HCT116 (cell line): ENCODE results near the gene LRSAM1. TPM values are rescaled to one million over a fixed set of nuclear protein-coding genes. Genes with fewer than 3 reads are reported as not detected.

Source experiments
- ATAC-seq: fragments of 200-7000 bp; cut with Tn5 transposase; 2 replicates; pipeline ENCODE4 v1.9.1; 2020; ENCODE audit warnings: mild to moderate bottlenecking, moderate library complexity
- BruUV-seq: library from RNA; stranded (reverse); fragments of 400-500 nt; replicated peaks from 2 replicates; lab custom pipeline; 2021; lab: Mats Ljungman, UMichigan
- CTCF ChIA-PET: fragments of 300-600 bp; sonication (Branson Sonifier 250); formaldehyde crosslinking; loops from one replicate; lab custom pipeline; 2021; ENCODE audit warnings: antibody characterized with exemption; lab: Charles Lee
- POLR2A ChIA-PET: fragments of 300-600, 350-600 bp; sonication (Branson Sonifier 250); formaldehyde crosslinking; loops from one replicate; lab custom pipeline; 2021; ENCODE audit warnings: antibody characterized with exemption; lab: Charles Lee
- RAD21 ChIA-PET, 2 experiments: fragments of 300-600 bp; sonication (Branson Sonifier 250); formaldehyde crosslinking; loops; one replicate each; lab custom pipeline; 2023; ENCODE audit warnings: low total read pairs in 2 of 2; ENCODE audit not compliant: uncharacterized antibody in 2 of 2, unreplicated experiment in 2 of 2, low non-redundant PET in 1 of 2; lab: Charles Lee
- DNase-seq: peaks from one replicate; pipeline ENCODE4 v3.0.0-alpha.2; 2010; ENCODE audit warnings: low read depth, low spot score
- H2AFZ ChIP-seq: fragments of 200-600 bp; shearing (Covaris generic), sonication (generic); 2 replicates; pipeline ENCODE4 v1.6.1; 2017; ENCODE audit warnings: low read depth, mixed run types, mixed read lengths, antibody characterized with exemption, low read length; ENCODE audit not compliant: poor library complexity, severe bottlenecking
- H3K27ac ChIP-seq: 2 replicates; pipeline ENCODE4 v1.5.1; 2012; ENCODE audit warnings: low read depth, low read length
- H3K27me3 ChIP-seq: fragments of 200-600 bp; sonication (generic); 2 replicates; pipeline ENCODE4 v1.6.1; 2016; ENCODE audit warnings: mixed run types, low read length, mixed read lengths; ENCODE audit not compliant: insufficient read depth
- H3K36me3 ChIP-seq, 2 experiments: fragments of 200-500 bp in 1 of 2; fragments of 200-600 bp in 1 of 2; sonication (Bioruptor generic) in 1 of 2; sonication (generic) in 1 of 2; 2 replicates each; pipeline versions ENCODE4 v1.5.1 to v1.6.1; 2014 to 2016; ENCODE audit warnings: low read length in 2 of 2, inconsistent platforms in 1 of 2, mixed read lengths in 1 of 2, mixed run types in 1 of 2; ENCODE audit not compliant: insufficient read depth in 2 of 2, control insufficient read depth in 1 of 2
- H3K4me1 ChIP-seq, 2 experiments: fragments of 200-600 bp in 1 of 2; sonication (generic) in 1 of 2; 2 replicates each; pipeline versions ENCODE4 v1.5.1 to v1.6.1; 2012 to 2017; ENCODE audit warnings: low read length in 2 of 2, inconsistent platforms in 1 of 2, mild to moderate bottlenecking in 1 of 2, mixed read lengths in 1 of 2, mixed run types in 1 of 2, moderate library complexity in 1 of 2; ENCODE audit not compliant: insufficient read depth in 2 of 2, control insufficient read depth in 1 of 2
- H3K4me2 ChIP-seq: fragments of 200-600 bp; sonication (generic); 2 replicates; pipeline ENCODE4 v1.6.1; 2017; ENCODE audit warnings: mixed run types, low read length, mixed read lengths
- H3K4me3 ChIP-seq, 2 experiments: fragments of 200-600 bp in 1 of 2; sonication (generic) in 1 of 2; replicated peaks in 1 of 2; 2 replicates each; pipeline ENCODE4 v1.5.1; 2011 to 2016; ENCODE audit warnings: low read length in 2 of 2, control low read depth in 1 of 2, low read depth in 1 of 2, mild to moderate bottlenecking in 1 of 2, mixed read lengths in 1 of 2, mixed run types in 1 of 2
- H3K79me2 ChIP-seq: fragments of 200-600 bp; sonication (generic); 2 replicates; pipeline ENCODE4 v1.6.1; 2017; ENCODE audit warnings: mild to moderate bottlenecking, mixed run types, low read length, moderate library complexity, mixed read lengths; ENCODE audit not compliant: insufficient read depth
- H3K9ac ChIP-seq: fragments of 200-600 bp; sonication (generic); 2 replicates; pipeline ENCODE4 v1.6.1; 2016; ENCODE audit warnings: low read length, mixed read lengths
- H3K9me2 ChIP-seq: fragments of 200-600 bp; sonication (generic), shearing (Covaris generic); 2 replicates; pipeline ENCODE4 v1.6.1; 2017; ENCODE audit warnings: mixed run types, mild to moderate bottlenecking, moderate library complexity; ENCODE audit not compliant: insufficient read depth
- H3K9me3 ChIP-seq, 2 experiments: fragments of 200-500 bp in 1 of 2; fragments of 200-600 bp in 1 of 2; sonication (Bioruptor generic) in 1 of 2; sonication (generic) in 1 of 2; 2 replicates each; pipeline ENCODE4 v1.6.1; 2014 to 2017; ENCODE audit warnings: low read length in 2 of 2, mixed read lengths in 2 of 2, inconsistent platforms in 1 of 2, low read depth in 1 of 2, mild to moderate bottlenecking in 1 of 2, mixed run types in 1 of 2, moderate library complexity in 1 of 2; ENCODE audit not compliant: control insufficient read depth in 1 of 2, insufficient read depth in 1 of 2
- H4K20me1 ChIP-seq: fragments of 200-600 bp; sonication (generic), shearing (Covaris generic); 2 replicates; pipeline ENCODE4 v1.6.1; 2017; ENCODE audit warnings: mixed run types, mild to moderate bottlenecking, moderate library complexity; ENCODE audit not compliant: insufficient read depth
- CBX3 ChIP-seq: IDR thresholded peaks from 2 replicates; pipeline ENCODE4 v1.6.1; 2012; ENCODE audit warnings: low read depth
- EGR1 ChIP-seq: IDR thresholded peaks from 2 replicates; pipeline ENCODE4 v1.6.1; 2012; ENCODE audit warnings: low read depth
- ELF1 ChIP-seq: IDR thresholded peaks from 2 replicates; pipeline ENCODE4 v1.6.1; 2012; ENCODE audit warnings: low read depth, borderline replicate concordance
- EZH2 ChIP-seq: fragments of 200-600 bp; sonication (generic); IDR thresholded peaks from 2 replicates; pipeline ENCODE4 v1.6.1; 2017; ENCODE audit warnings: antibody characterized with exemption, mixed run types
- EZH2phosphoT487 ChIP-seq: fragments of 200-600 bp; IDR thresholded peaks from 2 replicates; pipeline ENCODE4 v1.6.1; 2018; ENCODE audit warnings: antibody characterized with exemption, borderline replicate concordance
- FOSL1 ChIP-seq: IDR thresholded peaks from 2 replicates; pipeline ENCODE4 v1.6.1; 2012; ENCODE audit warnings: low read depth
- POLR2A ChIP-seq: IDR thresholded peaks from 2 replicates; pipeline ENCODE4 v1.7.0; 2011; ENCODE audit warnings: borderline replicate concordance; ENCODE audit not compliant: insufficient read depth, insufficient read length; ENCODE audit errors: extremely low read depth
- RAD21 ChIP-seq: IDR thresholded peaks from 2 replicates; pipeline ENCODE4 v1.6.1; 2012; ENCODE audit warnings: low read depth, mild to moderate bottlenecking
- SP1 ChIP-seq: IDR thresholded peaks from 2 replicates; pipeline ENCODE4 v1.6.1; 2012; ENCODE audit warnings: low read depth
- TCF7L2 ChIP-seq: IDR thresholded peaks from 2 replicates; pipeline ENCODE4 v1.7.0; 2011; ENCODE audit warnings: borderline replicate concordance, inconsistent platforms; ENCODE audit not compliant: insufficient read depth, insufficient read length; ENCODE audit errors: extremely low read depth
- YY1 ChIP-seq: IDR thresholded peaks from 2 replicates; pipeline ENCODE4 v1.6.1; 2011; ENCODE audit warnings: low read length, low read depth, moderate library complexity, mild to moderate bottlenecking; ENCODE audit not compliant: insufficient replicate concordance; ENCODE audit errors: extremely low read depth
- ZNF274 ChIP-seq: fragments of 200-500 bp; sonication (Bioruptor generic); IDR thresholded peaks from 2 replicates; pipeline ENCODE4 v1.6.1; 2014; ENCODE audit warnings: mild to moderate bottlenecking, low read depth, low read length, inconsistent platforms
- intact Hi-C: fragments of 100-400 bp; cut with micrococcal nuclease; formaldehyde crosslinking; loops from 2 replicates; pipeline ENCODE4 v1.10.0; 2022
- total RNA-seq: library from RNA; stranded (reverse); gene quantifications from one replicate; pipeline ENCODE4 v1.2.1, GENCODE V29; 2021; ENCODE audit not compliant: unreplicated experiment
- TF ChIP-seq, protein P1 (sequence below), 3 experiments: fragments of 200-600 bp in 1 of 3; sonication (generic) in 1 of 3; IDR thresholded peaks in 2 of 3; conservative IDR thresholded peaks in 1 of 3; 2 replicates each; pipeline ENCODE4 v1.5.1; 2012 to 2017; ENCODE audit warnings: low read depth in 2 of 3, low read length in 2 of 3, antibody characterized with exemption in 1 of 3, borderline replicate concordance in 1 of 3, control low read depth in 1 of 3, mild to moderate bottlenecking in 1 of 3, mixed read lengths in 1 of 3, mixed run types in 1 of 3, moderate library complexity in 1 of 3; ENCODE audit not compliant: insufficient read depth in 1 of 3
- TF ChIP-seq, protein P2 (sequence below): IDR thresholded peaks from 2 replicates; pipeline ENCODE4 v1.6.1; 2011; ENCODE audit warnings: mild to moderate bottlenecking, low read length, moderate library complexity; ENCODE audit not compliant: insufficient replicate concordance; ENCODE audit errors: extremely low read depth
- TF ChIP-seq, protein P3 (sequence below): IDR thresholded peaks from 2 replicates; pipeline ENCODE4 v1.6.1; 2012
- TF ChIP-seq, protein P4 (sequence below): IDR thresholded peaks from 2 replicates; pipeline ENCODE4 v1.6.1; 2012; ENCODE audit warnings: low read depth

Gene LRSAM1
- total RNA-seq, 1 experiment from 2014 or later: 25.9 TPM

DNA sequence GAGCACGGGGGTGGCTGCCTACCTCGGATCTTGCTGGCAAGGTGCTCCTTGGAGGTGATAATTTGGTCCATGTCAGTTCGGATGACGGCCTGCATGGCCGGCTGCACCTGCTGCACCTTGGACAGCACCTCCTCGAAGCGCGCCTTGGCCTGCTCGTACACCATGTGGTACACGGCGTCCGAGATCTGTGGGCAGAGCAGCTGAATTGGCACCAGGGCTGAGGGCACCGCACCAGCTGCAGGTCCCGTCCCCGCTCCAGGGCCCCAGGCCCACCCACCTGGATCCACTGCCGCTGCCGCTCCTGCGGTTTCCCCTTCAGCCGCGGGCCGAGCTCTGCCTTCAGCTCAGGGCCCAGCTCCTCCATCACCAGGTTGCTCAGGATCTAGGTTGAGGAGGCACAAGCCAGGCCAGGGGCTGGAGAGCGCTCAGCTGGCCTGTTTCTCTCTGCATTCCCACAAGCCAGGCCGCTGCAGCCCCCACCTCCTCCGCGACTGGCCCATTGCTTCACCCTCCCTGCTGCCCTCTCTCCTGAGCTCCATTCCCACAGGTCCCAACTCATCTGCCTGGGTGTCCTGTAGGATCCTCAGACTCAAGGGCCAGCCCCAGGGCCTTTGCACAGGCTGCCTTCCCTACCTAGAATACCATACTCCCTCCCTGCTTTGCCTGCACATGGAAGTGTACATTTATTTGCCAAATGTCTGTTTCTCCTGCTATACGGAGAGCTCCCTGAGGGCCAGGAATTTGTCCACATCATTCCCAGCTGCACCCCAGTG is 65.7 kb downstream of the LRSAM1 start:
- intact Hi-C loops: no loop called here
- no TSS peak for BruUV-seq

More for the DNA sequence above, 65.7 kb downstream of the LRSAM1 start:
- H3K4me3 ChIP-seq: no peak overlapping the region
- no peak overlapping the region for H2AFZ ChIP-seq
- DNase-seq (no peak), ATAC-seq (no peak)
- no peak overlapping the region for H3K27ac ChIP-seq
- peaks cover 11% of the 10 kb centered on the region; the same call in 1 of the 2 replicates for H3K79me2 ChIP-seq
- H4K20me1 ChIP-seq: no peaks in the 10 kb centered on the region
- H3K9ac ChIP-seq: no peak overlapping the region
- H3K27me3 ChIP-seq: no peaks in the 10 kb centered on the region
- H3K36me3 ChIP-seq: peaks cover 43 to 50% of the 10 kb centered on the region in 2 experiments
- no peak overlapping the region for H3K4me2 ChIP-seq
- TF ChIP-seq CBX3 (no peak), TCF7L2 (no peak), SP1 (no peak), FOSL1 (no peak), EZH2 (no peak), ELF1 (no peak), ZNF274 (no peak), YY1 (no peak), RAD21 (no peak), EGR1 (no peak), EZH2phosphoT487 (no peak), POLR2A (no peak)
- TF ChIP-seq, protein P1, sequence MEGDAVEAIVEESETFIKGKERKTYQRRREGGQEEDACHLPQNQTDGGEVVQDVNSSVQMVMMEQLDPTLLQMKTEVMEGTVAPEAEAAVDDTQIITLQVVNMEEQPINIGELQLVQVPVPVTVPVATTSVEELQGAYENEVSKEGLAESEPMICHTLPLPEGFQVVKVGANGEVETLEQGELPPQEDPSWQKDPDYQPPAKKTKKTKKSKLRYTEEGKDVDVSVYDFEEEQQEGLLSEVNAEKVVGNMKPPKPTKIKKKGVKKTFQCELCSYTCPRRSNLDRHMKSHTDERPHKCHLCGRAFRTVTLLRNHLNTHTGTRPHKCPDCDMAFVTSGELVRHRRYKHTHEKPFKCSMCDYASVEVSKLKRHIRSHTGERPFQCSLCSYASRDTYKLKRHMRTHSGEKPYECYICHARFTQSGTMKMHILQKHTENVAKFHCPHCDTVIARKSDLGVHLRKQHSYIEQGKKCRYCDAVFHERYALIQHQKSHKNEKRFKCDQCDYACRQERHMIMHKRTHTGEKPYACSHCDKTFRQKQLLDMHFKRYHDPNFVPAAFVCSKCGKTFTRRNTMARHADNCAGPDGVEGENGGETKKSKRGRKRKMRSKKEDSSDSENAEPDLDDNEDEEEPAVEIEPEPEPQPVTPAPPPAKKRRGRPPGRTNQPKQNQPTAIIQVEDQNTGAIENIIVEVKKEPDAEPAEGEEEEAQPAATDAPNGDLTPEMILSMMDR (IDR thresholded peaks at IDR 0.05 in 2 of 3, conservative IDR thresholded peaks at IDR 0.05 in 1 of 3; ENCODE audit: borderline replicate concordance in 1 of 3, insufficient read depth in 1 of 3, low read depth in 2 of 3, low read length in 2 of 3): no peak
- TF ChIP-seq, protein P2, sequence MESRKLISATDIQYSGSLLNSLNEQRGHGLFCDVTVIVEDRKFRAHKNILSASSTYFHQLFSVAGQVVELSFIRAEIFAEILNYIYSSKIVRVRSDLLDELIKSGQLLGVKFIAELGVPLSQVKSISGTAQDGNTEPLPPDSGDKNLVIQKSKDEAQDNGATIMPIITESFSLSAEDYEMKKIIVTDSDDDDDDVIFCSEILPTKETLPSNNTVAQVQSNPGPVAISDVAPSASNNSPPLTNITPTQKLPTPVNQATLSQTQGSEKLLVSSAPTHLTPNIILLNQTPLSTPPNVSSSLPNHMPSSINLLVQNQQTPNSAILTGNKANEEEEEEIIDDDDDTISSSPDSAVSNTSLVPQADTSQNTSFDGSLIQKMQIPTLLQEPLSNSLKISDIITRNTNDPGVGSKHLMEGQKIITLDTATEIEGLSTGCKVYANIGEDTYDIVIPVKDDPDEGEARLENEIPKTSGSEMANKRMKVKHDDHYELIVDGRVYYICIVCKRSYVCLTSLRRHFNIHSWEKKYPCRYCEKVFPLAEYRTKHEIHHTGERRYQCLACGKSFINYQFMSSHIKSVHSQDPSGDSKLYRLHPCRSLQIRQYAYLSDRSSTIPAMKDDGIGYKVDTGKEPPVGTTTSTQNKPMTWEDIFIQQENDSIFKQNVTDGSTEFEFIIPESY: no peak
- TF ChIP-seq, protein P3, sequence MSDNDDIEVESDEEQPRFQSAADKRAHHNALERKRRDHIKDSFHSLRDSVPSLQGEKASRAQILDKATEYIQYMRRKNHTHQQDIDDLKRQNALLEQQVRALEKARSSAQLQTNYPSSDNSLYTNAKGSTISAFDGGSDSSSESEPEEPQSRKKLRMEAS: no peak
- TF ChIP-seq, protein P4, sequence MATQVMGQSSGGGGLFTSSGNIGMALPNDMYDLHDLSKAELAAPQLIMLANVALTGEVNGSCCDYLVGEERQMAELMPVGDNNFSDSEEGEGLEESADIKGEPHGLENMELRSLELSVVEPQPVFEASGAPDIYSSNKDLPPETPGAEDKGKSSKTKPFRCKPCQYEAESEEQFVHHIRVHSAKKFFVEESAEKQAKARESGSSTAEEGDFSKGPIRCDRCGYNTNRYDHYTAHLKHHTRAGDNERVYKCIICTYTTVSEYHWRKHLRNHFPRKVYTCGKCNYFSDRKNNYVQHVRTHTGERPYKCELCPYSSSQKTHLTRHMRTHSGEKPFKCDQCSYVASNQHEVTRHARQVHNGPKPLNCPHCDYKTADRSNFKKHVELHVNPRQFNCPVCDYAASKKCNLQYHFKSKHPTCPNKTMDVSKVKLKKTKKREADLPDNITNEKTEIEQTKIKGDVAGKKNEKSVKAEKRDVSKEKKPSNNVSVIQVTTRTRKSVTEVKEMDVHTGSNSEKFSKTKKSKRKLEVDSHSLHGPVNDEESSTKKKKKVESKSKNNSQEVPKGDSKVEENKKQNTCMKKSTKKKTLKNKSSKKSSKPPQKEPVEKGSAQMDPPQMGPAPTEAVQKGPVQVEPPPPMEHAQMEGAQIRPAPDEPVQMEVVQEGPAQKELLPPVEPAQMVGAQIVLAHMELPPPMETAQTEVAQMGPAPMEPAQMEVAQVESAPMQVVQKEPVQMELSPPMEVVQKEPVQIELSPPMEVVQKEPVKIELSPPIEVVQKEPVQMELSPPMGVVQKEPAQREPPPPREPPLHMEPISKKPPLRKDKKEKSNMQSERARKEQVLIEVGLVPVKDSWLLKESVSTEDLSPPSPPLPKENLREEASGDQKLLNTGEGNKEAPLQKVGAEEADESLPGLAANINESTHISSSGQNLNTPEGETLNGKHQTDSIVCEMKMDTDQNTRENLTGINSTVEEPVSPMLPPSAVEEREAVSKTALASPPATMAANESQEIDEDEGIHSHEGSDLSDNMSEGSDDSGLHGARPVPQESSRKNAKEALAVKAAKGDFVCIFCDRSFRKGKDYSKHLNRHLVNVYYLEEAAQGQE: no peak
- H3K4me1 ChIP-seq: peaks cover 0 to 4% of the 10 kb centered on the region in 2 experiments; a peak in 1 of 4 replicates
- ChIA-PET POLR2A (no interaction called here), RAD21 (no interaction called here), CTCF (interaction anchor here (0.6 kb wide), 1 partner anchor 119 kb away, joined by 5 read pairs; no protein-coding TSS in a partner anchor)
- H3K9me3 ChIP-seq: no peaks in the 10 kb centered on the region
- no peaks in the 10 kb centered on the region for H3K9me2 ChIP-seq
